GM23338 (cell line): ENCODE results near the gene TMPRSS11F. TPM values are rescaled to one million over a fixed set of nuclear protein-coding genes. Genes with fewer than 3 reads are reported as not detected.

Experiments
- ATAC-seq: fragments of 200-7000 bp; cut with Tn5 transposase; 3 replicates; pipeline ENCODE4 v1.9.1; 2020
- DNase-seq: peaks from one replicate; pipeline ENCODE4 v3.0.0-alpha.2; 2015; ENCODE audit warnings: low spot score
- H2AFZ ChIP-seq: fragments of 200-600 bp; sonication (generic); 2 replicates; pipeline ENCODE4 v1.8.0; 2016; ENCODE audit warnings: antibody characterized with exemption, mild to moderate bottlenecking, moderate library complexity
- H3F3A ChIP-seq: fragments of 200-600 bp; sonication (generic); replicated peaks from 2 replicates; pipeline ENCODE4 v1.8.0; 2017; ENCODE audit warnings: antibody characterized with exemption, mixed run types, low read depth
- H3K27ac ChIP-seq: fragments of 200-600 bp; sonication (generic); 2 replicates; pipeline ENCODE4 v1.6.1; 2016; ENCODE audit warnings: low read depth
- H3K27me3 ChIP-seq: fragments of 200-600 bp; sonication (generic); 2 replicates; pipeline ENCODE4 v1.8.0; 2016; ENCODE audit warnings: mild to moderate bottlenecking, mixed run types, moderate library complexity; ENCODE audit not compliant: insufficient read depth
- H3K36me3 ChIP-seq: fragments of 200-600 bp; sonication (generic); 2 replicates; pipeline ENCODE4 v1.8.0; 2016; ENCODE audit warnings: mild to moderate bottlenecking; ENCODE audit not compliant: insufficient read depth
- H3K4me1 ChIP-seq: fragments of 200-600 bp; sonication (generic); 2 replicates; pipeline ENCODE4 v1.8.0; 2016; ENCODE audit warnings: mild to moderate bottlenecking, moderate library complexity; ENCODE audit not compliant: insufficient read depth
- H3K4me2 ChIP-seq: fragments of 200-600 bp; sonication (generic); 2 replicates; pipeline ENCODE4 v1.7.1; 2017; ENCODE audit warnings: mixed run types
- H3K4me3 ChIP-seq: fragments of 200-600 bp; sonication (generic); 2 replicates; pipeline ENCODE4 v1.6.1; 2016; ENCODE audit warnings: mixed run types
- H3K79me2 ChIP-seq: fragments of 200-600 bp; sonication (generic); replicated peaks from 2 replicates; pipeline ENCODE4 v1.8.0; 2017; ENCODE audit warnings: mild to moderate bottlenecking; ENCODE audit not compliant: insufficient read depth
- H3K9me2 ChIP-seq: fragments of 200-600 bp; sonication (generic); 2 replicates; pipeline ENCODE4 v1.8.0; 2017; ENCODE audit not compliant: insufficient read depth
- H4K20me1 ChIP-seq: fragments of 200-600 bp; sonication (generic); replicated peaks from 2 replicates; pipeline ENCODE4 v1.8.0; 2017; ENCODE audit warnings: mild to moderate bottlenecking; ENCODE audit not compliant: insufficient read depth
- H3K27ac Mint-ChIP-seq: 2 replicates; pipeline ENCODE4 v1.8.0; 2020; ENCODE audit warnings: inconsistent platforms, mild to moderate bottlenecking, moderate library complexity, mixed read lengths
- H3K27me3 Mint-ChIP-seq: 3 replicates; pipeline ENCODE4 v1.8.0; 2022; ENCODE audit warnings: low read depth, mild to moderate bottlenecking, moderate library complexity, mixed read lengths, inconsistent platforms; ENCODE audit not compliant: insufficient read depth, poor library complexity
- H3K36me3 Mint-ChIP-seq: 3 replicates; pipeline ENCODE4 v1.8.0; 2021; ENCODE audit warnings: low read depth, mild to moderate bottlenecking, inconsistent platforms, moderate library complexity, mixed read lengths
- H3K4me1 Mint-ChIP-seq: 3 replicates; pipeline ENCODE4 v1.8.0; 2020; ENCODE audit warnings: mild to moderate bottlenecking, inconsistent platforms, mixed read lengths
- H3K4me3 Mint-ChIP-seq: 3 replicates; pipeline ENCODE4 v1.8.0; 2021; ENCODE audit warnings: moderate library complexity, mild to moderate bottlenecking, inconsistent platforms, mixed read lengths
- H3K9me3 Mint-ChIP-seq: 3 replicates; pipeline ENCODE4 v1.8.0; 2020; ENCODE audit warnings: moderate library complexity, mild to moderate bottlenecking, inconsistent platforms, mixed read lengths
- EZH2 ChIP-seq: fragments of 200-600 bp; sonication (generic); IDR thresholded peaks from one replicate; pipeline ENCODE4 v1.8.0; 2017; ENCODE audit warnings: antibody characterized with exemption, mild to moderate bottlenecking, low read depth; ENCODE audit not compliant: unreplicated experiment
- EZH2phosphoT487 ChIP-seq: fragments of 200-600 bp; sonication (generic); IDR thresholded peaks from one replicate; pipeline ENCODE4 v1.8.1; 2018; ENCODE audit warnings: antibody characterized with exemption; ENCODE audit not compliant: unreplicated experiment
- JUNB ChIP-seq: IDR thresholded peaks from one replicate; pipeline ENCODE4 v1.6.1; 2016; ENCODE audit warnings: antibody characterized with exemption; ENCODE audit not compliant: unreplicated experiment
- POLR2AphosphoS5 ChIP-seq: IDR thresholded peaks from 2 replicates; pipeline ENCODE4 v1.6.1; 2016; ENCODE audit warnings: antibody characterized with exemption, low read depth
- STAT1 ChIP-seq: IDR thresholded peaks from one replicate; pipeline ENCODE4 v1.6.1; 2016; ENCODE audit warnings: antibody characterized with exemption; ENCODE audit not compliant: unreplicated experiment
- polyA plus RNA-seq: library from polyadenylated mRNA; unstranded; fragments of >200 nt; fragmentation: Nextera tagmentation; extraction: Ambion mirVana; gene quantifications from 2 replicates; pipeline ENCODE4 v1.2.1, GENCODE V29; 2016
- total RNA-seq: library from RNA; depleted of rRNA; stranded (reverse); fragments of >200 nt; shearing (Covaris generic); gene quantifications from 2 replicates; pipeline ENCODE4 v1.2.3, GENCODE V29; 2014
- TF ChIP-seq, protein P1 (sequence below): IDR thresholded peaks from one replicate; pipeline ENCODE4 v1.6.1; 2018; ENCODE audit warnings: antibody characterized with exemption; ENCODE audit not compliant: unreplicated experiment
- TF ChIP-seq, protein P2 (sequence below), 2 experiments: fragments of 200-600 bp in 1 of 2; sonication (generic) in 1 of 2; conservative IDR thresholded peaks; 2 replicates each; pipeline versions ENCODE4 v1.5.1 to v1.6.1; 2016 to 2017; ENCODE audit warnings: antibody characterized with exemption in 2 of 2, low read depth in 2 of 2, mild to moderate bottlenecking in 2 of 2, moderate library complexity in 1 of 2
- TF ChIP-seq, protein P3 (sequence below): IDR thresholded peaks from 2 replicates; pipeline ENCODE4 v1.6.1; 2016; ENCODE audit warnings: antibody characterized with exemption
- TF ChIP-seq, protein P4 (sequence below): fragments of 250-450 bp; sonication (Bioruptor Pico); IDR thresholded peaks from 2 replicates; pipeline ENCODE4 v1.5.0; 2020; ENCODE audit warnings: mild to moderate bottlenecking, moderate library complexity

The TMPRSS11F gene
- total and polyA plus RNA-seq, 2 experiments from 2014 or later, result not detected

DNA sequence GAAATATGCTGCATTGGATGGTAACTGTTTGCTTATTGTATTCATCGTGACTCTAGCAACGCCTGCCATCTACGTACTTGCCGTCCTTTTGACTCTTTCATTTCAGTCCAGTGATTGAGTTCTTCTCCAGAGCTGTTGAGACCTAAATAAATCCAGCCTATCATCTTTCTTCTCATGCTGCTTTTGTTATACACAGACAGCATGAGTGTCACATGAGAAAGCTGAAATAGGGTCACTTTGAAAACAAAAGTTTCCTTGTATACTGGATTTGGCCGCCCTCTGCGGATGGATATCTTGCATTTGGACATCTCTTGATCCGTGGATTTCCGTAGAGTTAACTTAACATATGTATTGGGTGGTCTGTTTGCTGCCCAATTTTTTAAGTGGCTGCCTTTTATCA is 67.2 kb downstream of the TMPRSS11F start:
- H4K20me1 ChIP-seq, result no peaks in the 10 kb centered on the region
- Mint-ChIP-seq H3K4me3 (no peak overlapping the region), H3K27ac (no peak overlapping the region), H3K4me1 (no peaks in the 10 kb centered on the region), H3K9me3 (no peaks in the 10 kb centered on the region), H3K36me3 (no peaks in the 10 kb centered on the region), H3K27me3 (peaks cover 2% of the 10 kb centered on the region)
- H3K4me3 ChIP-seq, result no peak overlapping the region
- H3K79me2 ChIP-seq, result no peaks in the 10 kb centered on the region
- no peaks in the 10 kb centered on the region for H3K9me2 ChIP-seq
- no peaks in the 10 kb centered on the region for H3K27me3 ChIP-seq
- H3K4me1 ChIP-seq, result no peaks in the 10 kb centered on the region
- ATAC-seq (no peak), DNase-seq (no peak)
- H3F3A ChIP-seq, result no peaks in the 10 kb centered on the region
- H3K27ac ChIP-seq, result no peak overlapping the region
- H2AFZ ChIP-seq, result peak overlapping the region; percentile 56; the same call in 1 of the 2 replicates
- TF ChIP-seq EZH2 (no peak), STAT1 (no peak), EZH2phosphoT487 (no peak), JUNB (no peak), POLR2AphosphoS5 (no peak)
- TF ChIP-seq, protein P1, sequence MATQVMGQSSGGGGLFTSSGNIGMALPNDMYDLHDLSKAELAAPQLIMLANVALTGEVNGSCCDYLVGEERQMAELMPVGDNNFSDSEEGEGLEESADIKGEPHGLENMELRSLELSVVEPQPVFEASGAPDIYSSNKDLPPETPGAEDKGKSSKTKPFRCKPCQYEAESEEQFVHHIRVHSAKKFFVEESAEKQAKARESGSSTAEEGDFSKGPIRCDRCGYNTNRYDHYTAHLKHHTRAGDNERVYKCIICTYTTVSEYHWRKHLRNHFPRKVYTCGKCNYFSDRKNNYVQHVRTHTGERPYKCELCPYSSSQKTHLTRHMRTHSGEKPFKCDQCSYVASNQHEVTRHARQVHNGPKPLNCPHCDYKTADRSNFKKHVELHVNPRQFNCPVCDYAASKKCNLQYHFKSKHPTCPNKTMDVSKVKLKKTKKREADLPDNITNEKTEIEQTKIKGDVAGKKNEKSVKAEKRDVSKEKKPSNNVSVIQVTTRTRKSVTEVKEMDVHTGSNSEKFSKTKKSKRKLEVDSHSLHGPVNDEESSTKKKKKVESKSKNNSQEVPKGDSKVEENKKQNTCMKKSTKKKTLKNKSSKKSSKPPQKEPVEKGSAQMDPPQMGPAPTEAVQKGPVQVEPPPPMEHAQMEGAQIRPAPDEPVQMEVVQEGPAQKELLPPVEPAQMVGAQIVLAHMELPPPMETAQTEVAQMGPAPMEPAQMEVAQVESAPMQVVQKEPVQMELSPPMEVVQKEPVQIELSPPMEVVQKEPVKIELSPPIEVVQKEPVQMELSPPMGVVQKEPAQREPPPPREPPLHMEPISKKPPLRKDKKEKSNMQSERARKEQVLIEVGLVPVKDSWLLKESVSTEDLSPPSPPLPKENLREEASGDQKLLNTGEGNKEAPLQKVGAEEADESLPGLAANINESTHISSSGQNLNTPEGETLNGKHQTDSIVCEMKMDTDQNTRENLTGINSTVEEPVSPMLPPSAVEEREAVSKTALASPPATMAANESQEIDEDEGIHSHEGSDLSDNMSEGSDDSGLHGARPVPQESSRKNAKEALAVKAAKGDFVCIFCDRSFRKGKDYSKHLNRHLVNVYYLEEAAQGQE, result no peak
- TF ChIP-seq, protein P2, sequence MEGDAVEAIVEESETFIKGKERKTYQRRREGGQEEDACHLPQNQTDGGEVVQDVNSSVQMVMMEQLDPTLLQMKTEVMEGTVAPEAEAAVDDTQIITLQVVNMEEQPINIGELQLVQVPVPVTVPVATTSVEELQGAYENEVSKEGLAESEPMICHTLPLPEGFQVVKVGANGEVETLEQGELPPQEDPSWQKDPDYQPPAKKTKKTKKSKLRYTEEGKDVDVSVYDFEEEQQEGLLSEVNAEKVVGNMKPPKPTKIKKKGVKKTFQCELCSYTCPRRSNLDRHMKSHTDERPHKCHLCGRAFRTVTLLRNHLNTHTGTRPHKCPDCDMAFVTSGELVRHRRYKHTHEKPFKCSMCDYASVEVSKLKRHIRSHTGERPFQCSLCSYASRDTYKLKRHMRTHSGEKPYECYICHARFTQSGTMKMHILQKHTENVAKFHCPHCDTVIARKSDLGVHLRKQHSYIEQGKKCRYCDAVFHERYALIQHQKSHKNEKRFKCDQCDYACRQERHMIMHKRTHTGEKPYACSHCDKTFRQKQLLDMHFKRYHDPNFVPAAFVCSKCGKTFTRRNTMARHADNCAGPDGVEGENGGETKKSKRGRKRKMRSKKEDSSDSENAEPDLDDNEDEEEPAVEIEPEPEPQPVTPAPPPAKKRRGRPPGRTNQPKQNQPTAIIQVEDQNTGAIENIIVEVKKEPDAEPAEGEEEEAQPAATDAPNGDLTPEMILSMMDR (conservative IDR thresholded peaks at IDR 0.05; ENCODE audit: low read depth in 2 of 2), result no peak
- TF ChIP-seq, protein P3, sequence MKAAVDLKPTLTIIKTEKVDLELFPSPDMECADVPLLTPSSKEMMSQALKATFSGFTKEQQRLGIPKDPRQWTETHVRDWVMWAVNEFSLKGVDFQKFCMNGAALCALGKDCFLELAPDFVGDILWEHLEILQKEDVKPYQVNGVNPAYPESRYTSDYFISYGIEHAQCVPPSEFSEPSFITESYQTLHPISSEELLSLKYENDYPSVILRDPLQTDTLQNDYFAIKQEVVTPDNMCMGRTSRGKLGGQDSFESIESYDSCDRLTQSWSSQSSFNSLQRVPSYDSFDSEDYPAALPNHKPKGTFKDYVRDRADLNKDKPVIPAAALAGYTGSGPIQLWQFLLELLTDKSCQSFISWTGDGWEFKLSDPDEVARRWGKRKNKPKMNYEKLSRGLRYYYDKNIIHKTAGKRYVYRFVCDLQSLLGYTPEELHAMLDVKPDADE, result no peak
- TF ChIP-seq, protein P4, sequence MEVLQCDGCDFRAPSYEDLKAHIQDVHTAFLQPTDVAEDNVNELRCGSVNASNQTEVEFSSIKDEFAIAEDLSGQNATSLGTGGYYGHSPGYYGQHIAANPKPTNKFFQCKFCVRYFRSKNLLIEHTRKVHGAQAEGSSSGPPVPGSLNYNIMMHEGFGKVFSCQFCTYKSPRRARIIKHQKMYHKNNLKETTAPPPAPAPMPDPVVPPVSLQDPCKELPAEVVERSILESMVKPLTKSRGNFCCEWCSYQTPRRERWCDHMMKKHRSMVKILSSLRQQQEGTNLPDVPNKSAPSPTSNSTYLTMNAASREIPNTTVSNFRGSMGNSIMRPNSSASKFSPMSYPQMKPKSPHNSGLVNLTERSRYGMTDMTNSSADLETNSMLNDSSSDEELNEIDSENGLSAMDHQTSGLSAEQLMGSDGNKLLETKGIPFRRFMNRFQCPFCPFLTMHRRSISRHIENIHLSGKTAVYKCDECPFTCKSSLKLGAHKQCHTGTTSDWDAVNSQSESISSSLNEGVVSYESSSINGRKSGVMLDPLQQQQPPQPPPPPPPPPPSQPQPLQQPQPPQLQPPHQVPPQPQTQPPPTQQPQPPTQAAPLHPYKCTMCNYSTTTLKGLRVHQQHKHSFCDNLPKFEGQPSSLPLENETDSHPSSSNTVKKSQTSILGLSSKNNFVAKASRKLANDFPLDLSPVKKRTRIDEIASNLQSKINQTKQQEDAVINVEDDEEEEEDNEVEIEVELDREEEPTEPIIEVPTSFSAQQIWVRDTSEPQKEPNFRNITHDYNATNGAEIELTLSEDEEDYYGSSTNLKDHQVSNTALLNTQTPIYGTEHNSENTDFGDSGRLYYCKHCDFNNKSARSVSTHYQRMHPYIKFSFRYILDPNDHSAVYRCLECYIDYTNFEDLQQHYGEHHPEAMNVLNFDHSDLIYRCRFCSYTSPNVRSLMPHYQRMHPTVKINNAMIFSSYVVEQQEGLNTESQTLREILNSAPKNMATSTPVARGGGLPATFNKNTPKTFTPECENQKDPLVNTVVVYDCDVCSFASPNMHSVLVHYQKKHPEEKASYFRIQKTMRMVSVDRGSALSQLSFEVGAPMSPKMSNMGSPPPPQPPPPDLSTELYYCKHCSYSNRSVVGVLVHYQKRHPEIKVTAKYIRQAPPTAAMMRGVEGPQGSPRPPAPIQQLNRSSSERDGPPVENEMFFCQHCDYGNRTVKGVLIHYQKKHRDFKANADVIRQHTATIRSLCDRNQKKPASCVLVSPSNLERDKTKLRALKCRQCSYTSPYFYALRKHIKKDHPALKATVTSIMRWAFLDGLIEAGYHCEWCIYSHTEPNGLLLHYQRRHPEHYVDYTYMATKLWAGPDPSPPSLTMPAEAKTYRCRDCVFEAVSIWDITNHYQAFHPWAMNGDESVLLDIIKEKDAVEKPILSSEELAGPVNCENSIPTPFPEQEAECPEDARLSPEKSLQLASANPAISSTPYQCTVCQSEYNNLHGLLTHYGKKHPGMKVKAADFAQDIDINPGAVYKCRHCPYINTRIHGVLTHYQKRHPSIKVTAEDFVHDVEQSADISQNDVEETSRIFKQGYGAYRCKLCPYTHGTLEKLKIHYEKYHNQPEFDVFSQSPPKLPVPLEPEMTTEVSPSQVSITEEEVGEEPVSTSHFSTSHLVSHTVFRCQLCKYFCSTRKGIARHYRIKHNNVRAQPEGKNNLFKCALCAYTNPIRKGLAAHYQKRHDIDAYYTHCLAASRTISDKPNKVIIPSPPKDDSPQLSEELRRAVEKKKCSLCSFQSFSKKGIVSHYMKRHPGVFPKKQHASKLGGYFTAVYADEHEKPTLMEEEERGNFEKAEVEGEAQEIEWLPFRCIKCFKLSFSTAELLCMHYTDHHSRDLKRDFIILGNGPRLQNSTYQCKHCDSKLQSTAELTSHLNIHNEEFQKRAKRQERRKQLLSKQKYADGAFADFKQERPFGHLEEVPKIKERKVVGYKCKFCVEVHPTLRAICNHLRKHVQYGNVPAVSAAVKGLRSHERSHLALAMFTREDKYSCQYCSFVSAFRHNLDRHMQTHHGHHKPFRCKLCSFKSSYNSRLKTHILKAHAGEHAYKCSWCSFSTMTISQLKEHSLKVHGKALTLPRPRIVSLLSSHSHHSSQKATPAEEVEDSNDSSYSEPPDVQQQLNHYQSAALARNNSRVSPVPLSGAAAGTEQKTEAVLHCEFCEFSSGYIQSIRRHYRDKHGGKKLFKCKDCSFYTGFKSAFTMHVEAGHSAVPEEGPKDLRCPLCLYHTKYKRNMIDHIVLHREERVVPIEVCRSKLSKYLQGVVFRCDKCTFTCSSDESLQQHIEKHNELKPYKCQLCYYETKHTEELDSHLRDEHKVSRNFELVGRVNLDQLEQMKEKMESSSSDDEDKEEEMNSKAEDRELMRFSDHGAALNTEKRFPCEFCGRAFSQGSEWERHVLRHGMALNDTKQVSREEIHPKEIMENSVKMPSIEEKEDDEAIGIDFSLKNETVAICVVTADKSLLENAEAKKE, result no peak
- no peak overlapping the region for H3K4me2 ChIP-seq
- no peaks in the 10 kb centered on the region for H3K36me3 ChIP-seq
